GM19193 (cell line): ENCODE data around the gene RFC5.

Source experiments
- POLR2A ChIP-seq: IDR thresholded peaks from 4 replicates; pipeline ENCODE4 v1.6.1; 2011; ENCODE audit not compliant: insufficient read depth, insufficient read length; ENCODE audit errors: extremely low read depth

Gene RFC5

GRCh38 chr12:118035190-118036041 lies 18.9 kb downstream of the RFC5 start:
- TF ChIP-seq POLR2A, result no peak

GRCh38 chr12:118036672-118037411 lies 20.3 kb downstream of the RFC5 start:
- TF ChIP-seq POLR2A, result no peak

GRCh38 chr12:118038137-118038536 lies 21.6 kb downstream of the RFC5 start:
- no peak for TF ChIP-seq POLR2A

- no peak for TF ChIP-seq POLR2A
These were observed 25.6 kb downstream of the RFC5 start for GRCh38 chr12:118042091-118042490.

GRCh38 chr12:118044075-118044474 lies 27.6 kb downstream of the RFC5 start:
- no peak for TF ChIP-seq POLR2A

GRCh38 chr12:118044577-118044976 lies 28.1 kb downstream of the RFC5 start:
- TF ChIP-seq POLR2A, result no peak

- TF ChIP-seq POLR2A, result no peak
These were observed 29.9 kb downstream of the RFC5 start for GRCh38 chr12:118046430-118046829.

- no peak for TF ChIP-seq POLR2A
These were observed 34.7 kb downstream of the RFC5 start for GRCh38 chr12:118050972-118051910.

- TF ChIP-seq POLR2A, result no peak
These were observed 36.0 kb downstream of the RFC5 start for GRCh38 chr12:118052324-118053070.

GRCh38 chr12:118053071-118053985 lies 36.8 kb downstream of the RFC5 start:
- no peak for TF ChIP-seq POLR2A

GRCh38 chr12:118055144-118055557 lies 38.6 kb downstream of the RFC5 start:
- no peak for TF ChIP-seq POLR2A

GRCh38 chr12:118055865-118056773 lies 39.6 kb downstream of the RFC5 start:
- no peak for TF ChIP-seq POLR2A
